Uterus (tissue), 2 donors: Measurements from ENCODE around the gene MMADHC.
A peak's percentile ranks its signal among the peaks of the same experiment; 100 is the strongest.

ENCODE experiments used
- CTCF ChIP-seq, 4 experiments: fragments of 200-600 bp in 2 of 4; fragments of 450-650 bp in 2 of 4; sonication (generic) in 2 of 4; IDR thresholded peaks; one replicate each; pipeline ENCODE4 v1.5.1; 2016 to 2019; ENCODE audit warnings: antibody characterized with exemption in 4 of 4, mild to moderate bottlenecking in 2 of 4, moderate library complexity in 1 of 4
- POLR2A ChIP-seq, 2 donors: fragments of 450-650 bp; IDR thresholded peaks; one replicate each; pipeline ENCODE4 v1.6.1; 2016; ENCODE audit warnings: antibody characterized with exemption in 2 of 2, mild to moderate bottlenecking in 1 of 2, moderate library complexity in 1 of 2

GRCh38 chr2:149561309-149561926 lies 26.2 kb downstream of the MMADHC start:
- TF ChIP-seq POLR2A (IDR thresholded peaks at IDR 0.05) (no peak), CTCF (IDR thresholded peaks at IDR 0.05) (peak; percentile 65 to 84 (median 73))
